ENCODE measurements around the gene TOX3. TPM values are rescaled to one million over a fixed set of nuclear protein-coding genes. Genes with fewer than 3 reads are reported as not detected.

Gene TOX3
- polyA plus RNA-seq, 1 of the 3 experiments (the other 2 are of a cell fraction): not detected

DNA sequence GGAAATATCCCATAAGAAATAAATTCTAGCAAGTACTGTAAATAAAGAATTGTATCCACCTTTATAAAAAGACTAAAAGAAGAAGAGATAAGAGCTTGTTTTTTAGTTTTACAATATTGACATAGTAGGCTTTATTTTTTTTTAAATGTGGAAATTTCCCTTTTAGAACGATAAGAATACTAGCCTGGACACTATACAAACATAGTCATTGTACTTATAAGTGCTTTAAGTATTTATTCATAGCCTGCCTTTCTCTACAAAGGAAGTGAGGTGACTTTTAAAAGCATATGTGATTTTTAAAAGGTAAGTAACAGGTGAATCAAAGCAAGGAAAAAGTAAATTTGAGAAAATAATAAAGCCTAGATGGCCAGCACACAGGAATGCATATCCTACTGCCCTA is 17.7 kb downstream of the TOX3 start:
- WGBS (ENCODE audit: low lambda C conversion rate): 0% methylated on average over 1 of the region's 1 CpG
- POLR2A ChIA-PET: no interaction called here

DNA sequence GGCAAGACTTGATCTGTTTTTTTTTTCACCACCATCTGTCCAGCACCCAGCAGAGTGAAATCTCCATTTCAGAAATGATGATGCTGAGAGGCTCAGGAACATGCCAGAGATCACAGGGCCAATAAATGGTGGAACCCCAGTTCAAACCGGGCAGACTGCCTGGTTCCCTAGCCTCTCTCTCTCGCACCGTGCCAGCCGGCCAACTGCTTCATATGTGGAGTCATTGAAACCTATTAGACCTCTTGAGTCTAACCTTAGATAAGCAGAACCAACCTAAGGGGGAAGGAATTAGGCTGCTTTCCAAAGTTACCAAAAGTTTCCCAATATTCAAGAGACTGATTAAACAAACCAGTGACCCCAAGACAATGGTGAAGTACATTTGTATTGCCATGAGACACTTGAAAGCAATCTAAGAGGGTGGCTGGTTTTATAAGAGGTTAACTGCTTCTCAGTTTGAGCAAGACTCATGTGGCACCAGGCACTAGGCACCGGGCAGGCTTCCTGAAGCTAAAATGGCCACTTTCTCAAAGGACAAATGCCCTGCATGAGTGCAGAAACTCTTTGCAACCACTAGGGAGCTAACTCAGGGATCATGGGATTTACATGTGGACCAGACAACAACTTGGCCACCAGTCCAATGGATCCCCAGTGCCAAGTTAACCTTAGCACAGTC is 18.4 kb downstream of the TOX3 start:
- no peak overlapping the region for H3K9ac ChIP-seq
- ChIA-PET CTCF (no interaction called here), POLR2A (no interaction called here)
- no peak for DNase-seq
- no peaks in the 10 kb centered on the region for H3K27me3 ChIP-seq (ENCODE audit: insufficient read depth)
- H3K79me2 ChIP-seq (ENCODE audit: insufficient read depth): no peaks in the 10 kb centered on the region
- no peak overlapping the region for H3K27ac ChIP-seq (ENCODE audit: low read depth in 2 of 2, low read length in 1 of 2)
- WGBS (ENCODE audit: low lambda C conversion rate): 14% methylated on average over 5 of the region's 5 CpGs
- H3F3A ChIP-seq (replicated peaks; ENCODE audit: insufficient read depth): no peaks in the 10 kb centered on the region
- H3K36me3 ChIP-seq (replicated peaks in 1 of 2; ENCODE audit: control insufficient read depth in 1 of 2, insufficient read depth in 2 of 2, low read length in 1 of 2): no peaks in the 10 kb centered on the region
- no peak for TF ChIP-seq RXRA (IDR thresholded peaks at IDR 0.05; ENCODE audit: borderline replicate concordance, low read depth)
- no peak for TF ChIP-seq FOXM1 (IDR thresholded peaks at IDR 0.05; ENCODE audit: low read depth)
- TF ChIP-seq SMC3 (IDR thresholded peaks at IDR 0.05; ENCODE audit: low read depth, low read length): no peak
- TF ChIP-seq, protein P1, sequence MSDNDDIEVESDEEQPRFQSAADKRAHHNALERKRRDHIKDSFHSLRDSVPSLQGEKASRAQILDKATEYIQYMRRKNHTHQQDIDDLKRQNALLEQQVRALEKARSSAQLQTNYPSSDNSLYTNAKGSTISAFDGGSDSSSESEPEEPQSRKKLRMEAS (IDR thresholded peaks at IDR 0.05; ENCODE audit: low read depth): no peak
- TF ChIP-seq JUND (IDR thresholded peaks at IDR 0.05): no peak
- TF ChIP-seq NRF1 (IDR thresholded peaks at IDR 0.05; ENCODE audit: low read depth, low read length): no peak
- H3K4me2 ChIP-seq: no peak overlapping the region
- no peaks in the 10 kb centered on the region for H3K9me2 ChIP-seq
- H3K4me1 ChIP-seq (ENCODE audit: control insufficient read depth in 1 of 2, insufficient read depth in 2 of 2, low read depth in 1 of 2, low read length in 1 of 2): no peaks in the 10 kb centered on the region
- H2AFZ ChIP-seq (ENCODE audit: low read depth): no peak overlapping the region
- H4K20me1 ChIP-seq (ENCODE audit: insufficient read depth): no peaks in the 10 kb centered on the region
- H3K9me3 ChIP-seq: no peaks in the 10 kb centered on the region
- H3K4me3 ChIP-seq (ENCODE audit: low read depth in 2 of 2, low read length in 1 of 2): no peak overlapping the region

More for the DNA sequence above, 17.7 kb downstream of the TOX3 start:
- H3K9ac ChIP-seq: no peak overlapping the region
- no peaks in the 10 kb centered on the region for H3K27me3 ChIP-seq (ENCODE audit: insufficient read depth)
- no peak for TF ChIP-seq MXI1 (IDR thresholded peaks at IDR 0.05; ENCODE audit: low read depth, low read length)
- no peak for TF ChIP-seq TCF12 (IDR thresholded peaks at IDR 0.05)
- TF ChIP-seq RAD21 (IDR thresholded peaks at IDR 0.05; ENCODE audit: low read length): no peak
- TF ChIP-seq CTCF (IDR thresholded peaks at IDR 0.05): no peak
- no peak for TF ChIP-seq CHD2 (IDR thresholded peaks at IDR 0.05; ENCODE audit: low read length, partially characterized antibody)
- no peak for TF ChIP-seq YY1 (IDR thresholded peaks at IDR 0.05; ENCODE audit: low read depth)
- TF ChIP-seq, protein P2, sequence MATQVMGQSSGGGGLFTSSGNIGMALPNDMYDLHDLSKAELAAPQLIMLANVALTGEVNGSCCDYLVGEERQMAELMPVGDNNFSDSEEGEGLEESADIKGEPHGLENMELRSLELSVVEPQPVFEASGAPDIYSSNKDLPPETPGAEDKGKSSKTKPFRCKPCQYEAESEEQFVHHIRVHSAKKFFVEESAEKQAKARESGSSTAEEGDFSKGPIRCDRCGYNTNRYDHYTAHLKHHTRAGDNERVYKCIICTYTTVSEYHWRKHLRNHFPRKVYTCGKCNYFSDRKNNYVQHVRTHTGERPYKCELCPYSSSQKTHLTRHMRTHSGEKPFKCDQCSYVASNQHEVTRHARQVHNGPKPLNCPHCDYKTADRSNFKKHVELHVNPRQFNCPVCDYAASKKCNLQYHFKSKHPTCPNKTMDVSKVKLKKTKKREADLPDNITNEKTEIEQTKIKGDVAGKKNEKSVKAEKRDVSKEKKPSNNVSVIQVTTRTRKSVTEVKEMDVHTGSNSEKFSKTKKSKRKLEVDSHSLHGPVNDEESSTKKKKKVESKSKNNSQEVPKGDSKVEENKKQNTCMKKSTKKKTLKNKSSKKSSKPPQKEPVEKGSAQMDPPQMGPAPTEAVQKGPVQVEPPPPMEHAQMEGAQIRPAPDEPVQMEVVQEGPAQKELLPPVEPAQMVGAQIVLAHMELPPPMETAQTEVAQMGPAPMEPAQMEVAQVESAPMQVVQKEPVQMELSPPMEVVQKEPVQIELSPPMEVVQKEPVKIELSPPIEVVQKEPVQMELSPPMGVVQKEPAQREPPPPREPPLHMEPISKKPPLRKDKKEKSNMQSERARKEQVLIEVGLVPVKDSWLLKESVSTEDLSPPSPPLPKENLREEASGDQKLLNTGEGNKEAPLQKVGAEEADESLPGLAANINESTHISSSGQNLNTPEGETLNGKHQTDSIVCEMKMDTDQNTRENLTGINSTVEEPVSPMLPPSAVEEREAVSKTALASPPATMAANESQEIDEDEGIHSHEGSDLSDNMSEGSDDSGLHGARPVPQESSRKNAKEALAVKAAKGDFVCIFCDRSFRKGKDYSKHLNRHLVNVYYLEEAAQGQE (IDR thresholded peaks at IDR 0.05; ENCODE audit: low read depth, low read length): no peak
- TF ChIP-seq GATA2 (CRISPR knock-in tag; IDR thresholded peaks at IDR 0.05): no peak
- H2AFZ ChIP-seq (ENCODE audit: low read depth): no peak overlapping the region
- no peak overlapping the region for H3K4me2 ChIP-seq
- H3K9me3 ChIP-seq: no peaks in the 10 kb centered on the region
- no peaks in the 10 kb centered on the region for H3K36me3 ChIP-seq (replicated peaks in 1 of 2; ENCODE audit: control insufficient read depth in 1 of 2, insufficient read depth in 2 of 2, low read length in 1 of 2)
- no peaks in the 10 kb centered on the region for H4K20me1 ChIP-seq (ENCODE audit: insufficient read depth)
- H3K4me3 ChIP-seq (ENCODE audit: low read depth in 2 of 2, low read length in 1 of 2): no peak overlapping the region
- no peaks in the 10 kb centered on the region for H3K79me2 ChIP-seq (ENCODE audit: insufficient read depth)
- no peaks in the 10 kb centered on the region for H3K9me2 ChIP-seq
- CTCF ChIA-PET: no interaction called here
- no peaks in the 10 kb centered on the region for H3K4me1 ChIP-seq (ENCODE audit: control insufficient read depth in 1 of 2, insufficient read depth in 2 of 2, low read depth in 1 of 2, low read length in 1 of 2)
- DNase-seq: no peak
- H3K27ac ChIP-seq (ENCODE audit: low read depth in 2 of 2, low read length in 1 of 2): no peak overlapping the region
- H3F3A ChIP-seq (replicated peaks; ENCODE audit: insufficient read depth): no peaks in the 10 kb centered on the region
